Measurements from ENCODE around the gene CHD9.

DNA sequence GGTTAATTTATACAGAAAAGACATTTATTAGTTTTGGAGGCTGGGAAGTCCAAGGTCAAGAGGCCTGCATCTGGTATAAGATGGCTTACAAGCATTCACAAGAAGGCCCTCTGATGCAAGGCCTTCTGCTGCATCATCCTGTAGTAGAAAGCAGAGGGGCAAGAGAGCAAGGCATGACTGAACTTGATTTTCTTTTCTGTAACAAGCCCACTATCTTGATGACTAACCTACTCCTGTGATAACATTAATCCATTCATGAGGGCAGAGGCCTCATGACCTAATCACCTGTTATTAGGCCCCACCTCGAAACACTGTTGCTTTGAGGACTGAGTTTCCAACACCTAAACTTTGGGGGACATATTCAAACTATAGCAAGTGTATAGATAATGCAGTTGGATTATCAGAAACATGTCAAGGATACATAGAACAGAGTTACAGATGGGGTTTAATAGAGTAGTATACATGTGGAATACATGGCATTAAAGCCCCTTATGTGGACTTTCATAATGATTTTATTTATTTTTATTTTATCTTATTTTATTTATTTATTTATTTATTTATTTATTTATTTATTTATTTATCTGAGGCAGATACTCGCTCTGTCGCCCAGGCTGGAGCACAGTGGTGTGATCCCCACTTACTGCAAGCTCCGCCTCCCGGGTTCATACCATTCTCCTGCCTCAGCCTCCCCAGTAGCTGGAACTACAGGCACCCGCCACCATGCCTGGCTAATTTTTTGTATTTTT, 88.2 kb downstream of the CHD9 start:
- TF ChIP-seq, protein P1, sequence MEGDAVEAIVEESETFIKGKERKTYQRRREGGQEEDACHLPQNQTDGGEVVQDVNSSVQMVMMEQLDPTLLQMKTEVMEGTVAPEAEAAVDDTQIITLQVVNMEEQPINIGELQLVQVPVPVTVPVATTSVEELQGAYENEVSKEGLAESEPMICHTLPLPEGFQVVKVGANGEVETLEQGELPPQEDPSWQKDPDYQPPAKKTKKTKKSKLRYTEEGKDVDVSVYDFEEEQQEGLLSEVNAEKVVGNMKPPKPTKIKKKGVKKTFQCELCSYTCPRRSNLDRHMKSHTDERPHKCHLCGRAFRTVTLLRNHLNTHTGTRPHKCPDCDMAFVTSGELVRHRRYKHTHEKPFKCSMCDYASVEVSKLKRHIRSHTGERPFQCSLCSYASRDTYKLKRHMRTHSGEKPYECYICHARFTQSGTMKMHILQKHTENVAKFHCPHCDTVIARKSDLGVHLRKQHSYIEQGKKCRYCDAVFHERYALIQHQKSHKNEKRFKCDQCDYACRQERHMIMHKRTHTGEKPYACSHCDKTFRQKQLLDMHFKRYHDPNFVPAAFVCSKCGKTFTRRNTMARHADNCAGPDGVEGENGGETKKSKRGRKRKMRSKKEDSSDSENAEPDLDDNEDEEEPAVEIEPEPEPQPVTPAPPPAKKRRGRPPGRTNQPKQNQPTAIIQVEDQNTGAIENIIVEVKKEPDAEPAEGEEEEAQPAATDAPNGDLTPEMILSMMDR (conservative IDR thresholded peaks at IDR 0.05): no peak
- TF ChIP-seq ZFX (IDR thresholded peaks at IDR 0.05): no peak

All from C4-2B (cell line).